ENCODE data around the gene PTPRN2. TPM values are rescaled to one million over a fixed set of nuclear protein-coding genes. Genes with fewer than 3 reads are reported as not detected.

The PTPRN2 gene
- total and polyA plus RNA-seq, 2 donors = 1.7 to 1.9 TPM

DNA sequence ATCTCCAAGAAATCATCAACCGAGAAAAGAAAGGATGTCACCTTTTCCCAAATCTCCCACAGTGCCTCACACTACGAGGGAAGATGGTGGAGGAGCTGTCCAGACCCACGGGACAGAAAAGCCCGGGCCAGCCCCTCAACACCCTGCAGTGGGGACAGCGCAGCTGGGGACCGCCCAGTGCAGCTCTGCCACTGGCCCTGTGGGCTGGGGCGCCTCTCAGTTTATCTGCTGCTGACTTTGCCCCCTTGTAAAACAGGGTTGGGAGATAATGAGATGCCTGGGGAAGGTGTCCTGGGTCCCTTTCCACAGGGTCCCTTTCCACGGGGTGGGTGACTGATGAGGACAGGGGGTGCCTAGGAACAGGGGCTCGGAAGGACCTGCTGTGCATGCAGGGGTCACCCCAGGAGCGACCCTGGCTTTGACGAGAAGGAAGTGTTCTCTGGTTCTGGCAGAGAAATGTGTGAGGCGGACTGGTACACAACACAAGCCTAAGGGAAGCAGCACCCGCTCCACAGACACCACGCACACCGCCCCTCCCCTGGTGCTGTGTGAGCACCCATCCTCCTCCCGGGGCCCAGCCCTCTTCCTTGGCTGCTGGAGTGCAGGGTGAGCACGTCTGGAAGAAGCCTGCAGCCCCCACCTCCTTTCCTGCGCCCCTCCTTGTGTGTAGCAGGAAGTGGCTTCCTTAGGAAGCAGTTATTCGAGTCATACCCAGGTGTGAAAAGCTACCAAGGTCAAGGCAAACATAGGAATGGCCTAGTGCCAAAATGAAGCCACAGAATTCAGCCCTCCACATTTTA lies 911.0 kb downstream of the PTPRN2 start:
- H3K27me3 ChIP-seq (ENCODE audit: control insufficient read depth in 2 of 2, insufficient read depth in 1 of 2, low read length in 1 of 2) = peaks cover 27 to 56% of the 10 kb centered on the region in 2 donors
- peak in 1 of 9 donors; percentile 49 for DNase-seq (ENCODE audit: low read depth in 6 of 9, low spot score in 9 of 9)
- no peak overlapping the region for H3K4me3 ChIP-seq (ENCODE audit: low read length in 2 of 2)
- H3K9me3 ChIP-seq (ENCODE audit: control insufficient read depth in 2 of 2, insufficient read depth in 1 of 2, low read length in 1 of 2) = peaks cover 0 to 8% of the 10 kb centered on the region in 2 donors
- H3K27ac ChIP-seq (ENCODE audit: low read depth in 1 of 2, low read length in 1 of 2) = no peak overlapping the region
- no peaks in the 10 kb centered on the region for H3K36me3 ChIP-seq (ENCODE audit: control insufficient read depth in 2 of 2, insufficient read depth in 2 of 2, low read length in 1 of 2)
- WGBS = 66% methylated on average over 19 of the region's 19 CpGs
- H3K4me1 ChIP-seq (ENCODE audit: control insufficient read depth in 2 of 2, insufficient read depth in 2 of 2, low read length in 2 of 2) = peaks cover 5 to 48% of the 10 kb centered on the region in 2 donors

GRCh38 chr7:157676001-157676400 lies 911.6 kb downstream of the PTPRN2 start:
- H3K9me3 ChIP-seq (ENCODE audit: control insufficient read depth in 2 of 2, insufficient read depth in 1 of 2, low read length in 1 of 2) = peaks cover 0 to 8% of the 10 kb centered on the region in 2 donors
- DNase-seq (ENCODE audit: low read depth in 6 of 9, low spot score in 9 of 9) = peak in 1 of 9 donors; percentile 36
- H3K36me3 ChIP-seq (ENCODE audit: control insufficient read depth in 2 of 2, insufficient read depth in 2 of 2, low read length in 1 of 2) = no peaks in the 10 kb centered on the region
- peaks cover 7 to 54% of the 10 kb centered on the region in 2 donors for H3K4me1 ChIP-seq (ENCODE audit: control insufficient read depth in 2 of 2, insufficient read depth in 2 of 2, low read length in 2 of 2)
- peaks cover 21 to 51% of the 10 kb centered on the region in 2 donors for H3K27me3 ChIP-seq (ENCODE audit: control insufficient read depth in 2 of 2, insufficient read depth in 1 of 2, low read length in 1 of 2)
- H3K4me3 ChIP-seq (ENCODE audit: low read length in 2 of 2) = no peak overlapping the region
- no peak overlapping the region for H3K27ac ChIP-seq (ENCODE audit: low read depth in 1 of 2, low read length in 1 of 2)
- 89% methylated on average over 11 of the region's 11 CpGs for WGBS

DNA sequence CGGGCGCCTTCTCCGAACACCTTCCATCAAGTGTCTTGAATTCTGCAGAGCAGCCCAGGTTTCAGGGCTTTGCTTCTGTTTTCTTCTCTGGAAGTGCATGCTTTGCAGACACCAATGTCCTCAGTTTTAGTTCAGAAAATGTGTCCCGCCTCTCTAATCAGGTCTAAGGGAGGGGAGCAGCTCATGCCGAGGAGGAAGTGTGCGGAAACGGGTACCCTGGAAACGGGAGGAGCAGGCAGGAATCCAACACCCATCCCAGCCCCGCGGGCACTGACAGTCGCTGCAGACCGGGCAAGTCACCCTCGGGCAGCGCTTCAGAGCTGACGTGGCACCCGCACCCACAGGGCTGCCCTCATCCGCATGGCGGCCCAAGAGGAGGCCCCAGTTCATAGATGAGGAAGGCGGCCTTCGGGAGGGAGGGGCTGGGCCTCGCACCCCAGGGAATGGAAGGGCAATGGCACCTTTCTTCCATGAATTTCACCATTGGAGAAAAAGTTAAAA lies 912.1 kb downstream of the PTPRN2 start:
- Histone ChIP-seq H3K9me3 (ENCODE audit: control insufficient read depth in 2 of 2, insufficient read depth in 1 of 2, low read length in 1 of 2) (peaks cover 0 to 8% of the 10 kb centered on the region in 2 donors), H3K27ac (ENCODE audit: low read depth in 1 of 2, low read length in 1 of 2) (no peak overlapping the region), H3K4me3 (ENCODE audit: low read length in 2 of 2) (no peak overlapping the region), H3K27me3 (ENCODE audit: control insufficient read depth in 2 of 2, insufficient read depth in 1 of 2, low read length in 1 of 2) (peaks cover 16 to 49% of the 10 kb centered on the region in 2 donors), H3K36me3 (ENCODE audit: control insufficient read depth in 2 of 2, insufficient read depth in 2 of 2, low read length in 1 of 2) (no peaks in the 10 kb centered on the region), H3K4me1 (ENCODE audit: control insufficient read depth in 2 of 2, insufficient read depth in 2 of 2, low read length in 2 of 2) (peaks cover 12 to 59% of the 10 kb centered on the region in 2 donors)
- 97% methylated on average over 21 of the region's 21 CpGs for WGBS
- DNase-seq (ENCODE audit: low read depth in 6 of 9, low spot score in 9 of 9) = no peak

DNA sequence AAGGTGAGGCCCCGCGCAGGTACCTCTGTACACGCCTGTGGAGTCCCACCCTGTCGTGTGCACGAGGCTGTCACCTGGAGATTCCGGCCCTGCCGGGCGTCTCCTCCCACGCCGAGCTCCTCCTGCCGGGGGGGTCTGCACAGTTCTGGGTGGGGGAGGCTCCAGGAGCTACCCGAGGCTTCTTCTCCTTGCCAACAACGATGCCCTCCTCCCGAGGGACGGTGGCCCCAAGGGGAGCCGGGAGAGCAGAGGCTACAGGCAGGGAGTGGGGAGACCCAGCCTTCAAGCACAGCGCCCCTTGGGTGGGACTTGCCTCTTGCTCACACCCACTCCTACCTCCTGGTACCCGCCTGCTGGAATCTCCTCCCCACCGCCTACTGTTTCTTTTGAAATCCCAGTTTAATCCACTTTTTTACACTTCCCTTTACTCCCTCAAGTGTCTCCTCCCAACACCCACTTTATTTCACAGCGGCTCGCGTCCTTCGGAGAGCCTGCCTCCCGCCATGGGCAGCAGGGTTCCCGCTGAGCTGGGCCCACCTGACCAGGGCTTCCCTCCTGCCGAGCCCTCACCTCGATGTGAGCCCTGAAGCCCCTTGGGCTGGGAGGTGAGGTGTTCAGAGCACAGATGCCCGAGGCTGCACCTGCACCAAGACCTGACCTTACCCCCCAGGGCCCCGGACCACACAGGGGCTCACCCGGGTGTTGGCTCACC lies 912.8 kb downstream of the PTPRN2 start:
- WGBS = 95% methylated on average over 30 of the region's 30 CpGs
- peaks cover 11 to 47% of the 10 kb centered on the region in 2 donors for H3K27me3 ChIP-seq (ENCODE audit: control insufficient read depth in 2 of 2, insufficient read depth in 1 of 2, low read length in 1 of 2)

GRCh38 chr7:157674027-157674714 lies 913.5 kb downstream of the PTPRN2 start:
- Histone ChIP-seq H3K4me1 (ENCODE audit: control insufficient read depth in 2 of 2, insufficient read depth in 2 of 2, low read length in 2 of 2) (peaks cover 25 to 72% of the 10 kb centered on the region in 2 donors), H3K4me3 (ENCODE audit: low read length in 2 of 2) (no peak overlapping the region), H3K27me3 (ENCODE audit: control insufficient read depth in 2 of 2, insufficient read depth in 1 of 2, low read length in 1 of 2) (peaks cover 6 to 43% of the 10 kb centered on the region in 2 donors), H3K36me3 (ENCODE audit: control insufficient read depth in 2 of 2, insufficient read depth in 2 of 2, low read length in 1 of 2) (no peaks in the 10 kb centered on the region), H3K9me3 (ENCODE audit: control insufficient read depth in 2 of 2, insufficient read depth in 1 of 2, low read length in 1 of 2) (peaks cover 0 to 8% of the 10 kb centered on the region in 2 donors), H3K27ac (ENCODE audit: low read depth in 1 of 2, low read length in 1 of 2) (no peak overlapping the region)
- DNase-seq (ENCODE audit: low read depth in 6 of 9, low spot score in 9 of 9) = no peak
- WGBS = 94% methylated on average over 28 of the region's 28 CpGs

More for the DNA sequence above, 912.8 kb downstream of the PTPRN2 start:
- H3K27ac ChIP-seq (ENCODE audit: low read depth in 1 of 2, low read length in 1 of 2) = no peak overlapping the region
- no peaks in the 10 kb centered on the region for H3K36me3 ChIP-seq (ENCODE audit: control insufficient read depth in 2 of 2, insufficient read depth in 2 of 2, low read length in 1 of 2)
- peaks cover 18 to 65% of the 10 kb centered on the region in 2 donors for H3K4me1 ChIP-seq (ENCODE audit: control insufficient read depth in 2 of 2, insufficient read depth in 2 of 2, low read length in 2 of 2)
- H3K4me3 ChIP-seq (ENCODE audit: low read length in 2 of 2) = no peak overlapping the region
- DNase-seq (ENCODE audit: low read depth in 6 of 9, low spot score in 9 of 9) = no peak
- H3K9me3 ChIP-seq (ENCODE audit: control insufficient read depth in 2 of 2, insufficient read depth in 1 of 2, low read length in 1 of 2) = peaks cover 0 to 8% of the 10 kb centered on the region in 2 donors

GRCh38 chr7:157673573-157673972 lies 914.0 kb downstream of the PTPRN2 start:
- no peak for DNase-seq (ENCODE audit: low read depth in 6 of 9, low spot score in 9 of 9)
- WGBS = 86% methylated on average over 14 of the region's 14 CpGs
- Histone ChIP-seq H3K9me3 (ENCODE audit: control insufficient read depth in 2 of 2, insufficient read depth in 1 of 2, low read length in 1 of 2) (peaks cover 0 to 8% of the 10 kb centered on the region in 2 donors), H3K27me3 (ENCODE audit: control insufficient read depth in 2 of 2, insufficient read depth in 1 of 2, low read length in 1 of 2) (peaks cover 5 to 43% of the 10 kb centered on the region in 2 donors), H3K4me3 (ENCODE audit: low read length in 2 of 2) (no peak overlapping the region), H3K36me3 (ENCODE audit: control insufficient read depth in 2 of 2, insufficient read depth in 2 of 2, low read length in 1 of 2) (no peaks in the 10 kb centered on the region), H3K4me1 (ENCODE audit: control insufficient read depth in 2 of 2, insufficient read depth in 2 of 2, low read length in 2 of 2) (peaks cover 30 to 77% of the 10 kb centered on the region in 2 donors), H3K27ac (ENCODE audit: low read depth in 1 of 2, low read length in 1 of 2) (no peak overlapping the region)

GRCh38 chr7:157671358-157672255 lies 916.0 kb downstream of the PTPRN2 start:
- DNase-seq (ENCODE audit: low read depth in 6 of 9, low spot score in 9 of 9) = no peak
- H3K9me3 ChIP-seq (ENCODE audit: control insufficient read depth in 2 of 2, insufficient read depth in 1 of 2, low read length in 1 of 2) = peaks cover 0 to 8% of the 10 kb centered on the region in 2 donors
- H3K4me1 ChIP-seq (ENCODE audit: control insufficient read depth in 2 of 2, insufficient read depth in 2 of 2, low read length in 2 of 2) = peaks cover 34 to 77% of the 10 kb centered on the region in 2 donors
- H3K4me3 ChIP-seq (ENCODE audit: low read length in 2 of 2) = no peak overlapping the region
- no peaks in the 10 kb centered on the region for H3K36me3 ChIP-seq (ENCODE audit: control insufficient read depth in 2 of 2, insufficient read depth in 2 of 2, low read length in 1 of 2)
- H3K27me3 ChIP-seq (ENCODE audit: control insufficient read depth in 2 of 2, insufficient read depth in 1 of 2, low read length in 1 of 2) = peaks cover 0 to 31% of the 10 kb centered on the region in 2 donors
- 95% methylated on average over 39 of the region's 39 CpGs for WGBS
- H3K27ac ChIP-seq (ENCODE audit: low read depth in 1 of 2, low read length in 1 of 2) = no peak overlapping the region

Data from thymus (tissue), 11 donors.